Fibroblast of the aortic adventitia (primary cell): Measurements from ENCODE around the gene RIPK3. TPM values are rescaled to one million over a fixed set of nuclear protein-coding genes. Genes with fewer than 3 reads are reported as not detected.
"Not testable (repeated sequence)": the region's sequence is repeated elsewhere in the genome, so short reads cannot be mapped to it uniquely, and the experiment has no call there.

Experiments used
- DNase-seq: peaks from one replicate; pipeline ENCODE4 v3.0.0-alpha.2; 2010; ENCODE audit warnings: low read depth
- H3K4me3 ChIP-seq: 2 replicates; pipeline ENCODE4 v1.5.1; 2011; ENCODE audit warnings: low read depth, mild to moderate bottlenecking, control low read depth, low read length, moderate library complexity
- CTCF ChIP-seq: IDR thresholded peaks from 2 replicates; pipeline ENCODE4 v1.5.1; 2011; ENCODE audit warnings: mild to moderate bottlenecking, low read length, control low read depth, inconsistent platforms; ENCODE audit not compliant: insufficient read depth
- total RNA-seq: library from RNA; depleted of rRNA; stranded (reverse); fragments of >200 nt; gene quantifications from 2 replicates; pipeline ENCODE4 v1.2.3, GENCODE V29; 2012; ENCODE audit warnings: low replicate concordance

RIPK3 gene
- 0.99 and 3.0 TPM in 2 replicates for total RNA-seq

GRCh38 chr14:24339284-24340151 lies at the start of gene RIPK3:
Gene RIPK3, minus strand, starts transcription at chr14:24339991. Its CDS starts 165 bp downstream, at chr14:24339826.
- H3K4me3 ChIP-seq, result no peak within 1 kb of the TSS
- DNase-seq, result no peak
- TF ChIP-seq CTCF, result no peak

GRCh38 chr14:24389226-24389848 lies 49.5 kb upstream of the RIPK3 start:
- no peak for TF ChIP-seq CTCF
- DNase-seq, result peak; percentile 72
- no peak overlapping the region for H3K4me3 ChIP-seq

- no peak for TF ChIP-seq CTCF
- DNase-seq, result peak; percentile 25
- no peak overlapping the region for H3K4me3 ChIP-seq
Observed at GRCh38 chr14:24388474-24389179, 48.8 kb upstream of the RIPK3 start.

GRCh38 chr14:24387579-24387978 lies 47.8 kb upstream of the RIPK3 start:
- DNase-seq, H3K4me3 ChIP-seq: not testable (repeated sequence)

- H3K4me3 ChIP-seq, result no peak overlapping the region
- no peak for TF ChIP-seq CTCF
- DNase-seq, result no peak
Observed at GRCh38 chr14:24387009-24387345, 47.2 kb upstream of the RIPK3 start.

GRCh38 chr14:24385524-24385923 lies 45.7 kb upstream of the RIPK3 start:
- no peak overlapping the region for H3K4me3 ChIP-seq
- no peak for TF ChIP-seq CTCF
- no peak for DNase-seq

- TF ChIP-seq CTCF, result no peak
- H3K4me3 ChIP-seq, result no peak overlapping the region
- no peak for DNase-seq
Observed at GRCh38 chr14:24384169-24384568, 44.4 kb upstream of the RIPK3 start.
